Activated CD8-positive, alpha-beta memory T cell treated with anti-CD3 and anti-CD28 coated beads, Interleukin-2, amount 50 U/mL, for 24 hours (primary cell): ENCODE results near the gene RPP25L.
A peak's percentile ranks its signal among the peaks of the same experiment; 100 is the strongest.
"Not testable (repeated sequence)": the region's sequence is repeated elsewhere in the genome, so short reads cannot be mapped to it uniquely, and the experiment has no call there.

Experiments used
- DNase-seq: peaks from one replicate; pipeline ENCODE4 v3.0.0-alpha.2; 2020; ENCODE audit errors: extremely low read depth

RPP25L gene

GRCh38 chr9:34611811-34612787 is at the start of gene RPP25L:
TSS of gene RPP25L (minus strand) at chr9:34612097. CDS start at chr9:34611296, 801 bp downstream.
- peak; percentile 45 for DNase-seq

GRCh38 chr9:34659592-34660253 is 47.8 kb upstream of the RPP25L start:
- DNase-seq, result no peak

GRCh38 chr9:34658461-34658860 is 46.6 kb upstream of the RPP25L start:
- DNase-seq, result no peak

- no peak for DNase-seq
These were observed 45.1 kb upstream of the RPP25L start for GRCh38 chr9:34656992-34657391.

GRCh38 chr9:34655394-34655793 is 43.5 kb upstream of the RPP25L start:
- DNase-seq, result no peak

- DNase-seq, result no peak
These were observed 42.6 kb upstream of the RPP25L start for GRCh38 chr9:34654323-34655051.

- no peak for DNase-seq
These were observed 41.5 kb upstream of the RPP25L start for GRCh38 chr9:34653151-34654072.

GRCh38 chr9:34652602-34653000 is 40.7 kb upstream of the RPP25L start:
- DNase-seq, result no peak

GRCh38 chr9:34651876-34652601 is 40.1 kb upstream of the RPP25L start, which contains the start of gene IL11RA:
TSS of gene IL11RA (plus strand) at chr9:34652185. CDS start at chr9:34655218, 3,033 bp downstream.
- DNase-seq, result no peak

GRCh38 chr9:34651321-34651720 is 39.4 kb upstream of the RPP25L start:
- DNase-seq, result no peak

- DNase-seq, result no peak
These were observed 38.9 kb upstream of the RPP25L start for GRCh38 chr9:34650816-34651215.

GRCh38 chr9:34648673-34649072 is 36.8 kb upstream of the RPP25L start:
- no peak for DNase-seq

- DNase-seq, result no peak
These were observed 35.8 kb upstream of the RPP25L start for GRCh38 chr9:34647651-34648050.

- no peak for DNase-seq
These were observed 35.1 kb upstream of the RPP25L start for GRCh38 chr9:34647084-34647403.

GRCh38 chr9:34646211-34647083 is 34.5 kb upstream of the RPP25L start, which contains the start of gene GALT:
TSS of gene GALT (plus strand) at chr9:34646675. CDS start at chr9:34646705, 30 bp downstream.
- DNase-seq, result peak; percentile 94

GRCh38 chr9:34644766-34645314 is 32.9 kb upstream of the RPP25L start:
- DNase-seq, result no peak

GRCh38 chr9:34642679-34643078 is 30.8 kb upstream of the RPP25L start:
- DNase-seq, result no peak

GRCh38 chr9:34639322-34639721 is 27.4 kb upstream of the RPP25L start:
- DNase-seq, result not testable (repeated sequence)

- DNase-seq, result no peak
These were observed 26.2 kb upstream of the RPP25L start for GRCh38 chr9:34638138-34638445.
